GM18505 (cell line): ENCODE results near the gene PRKX.
"Not testable (repeated sequence)": the region's sequence is repeated elsewhere in the genome, so short reads cannot be mapped to it uniquely, and the experiment has no call there.

Experiments used
- ATAC-seq: cut with Tn5 transposase; IDR thresholded peaks from one replicate; pipeline ENCODE4 v1.9.1; 2021; ENCODE audit not compliant: unreplicated experiment
- POLR2A ChIP-seq: IDR thresholded peaks from 4 replicates; pipeline ENCODE4 v1.6.1; 2011; ENCODE audit warnings: borderline replicate concordance; ENCODE audit not compliant: insufficient read depth, insufficient read length; ENCODE audit errors: extremely low read depth

Gene PRKX

DNA sequence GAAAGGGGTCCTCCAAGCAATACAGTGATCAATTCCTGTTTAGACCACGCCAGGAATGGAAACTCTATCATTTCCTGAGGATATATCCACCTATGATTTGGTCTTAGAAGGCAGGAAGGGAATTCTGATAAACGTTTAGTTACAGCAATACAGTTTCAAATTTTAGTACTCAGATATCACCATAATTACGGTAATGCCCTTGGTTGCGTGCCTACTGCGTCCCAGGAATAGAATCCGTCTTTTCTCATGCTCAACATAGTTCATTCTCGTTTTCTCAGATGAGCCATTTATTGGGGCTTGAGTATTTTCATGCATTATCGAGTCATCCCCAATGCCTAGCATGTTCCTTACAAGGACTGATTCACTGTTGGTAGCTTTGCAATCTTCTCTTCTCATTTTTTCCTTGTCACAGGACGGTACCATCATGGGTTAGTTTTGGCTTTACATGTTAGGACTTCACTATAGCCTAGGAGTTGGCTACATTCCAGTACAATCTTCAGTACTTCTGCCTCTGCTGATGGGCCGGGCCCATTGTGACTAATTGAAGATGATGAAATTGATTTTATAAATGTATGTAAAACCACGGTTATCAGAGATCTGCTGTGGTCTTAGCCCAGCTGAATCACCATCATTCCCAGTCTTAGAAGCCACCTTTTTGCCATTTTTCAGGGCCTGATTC is 4.4 kb upstream of the PRKX start:
- ATAC-seq, result no peak
- no peak for TF ChIP-seq POLR2A

DNA sequence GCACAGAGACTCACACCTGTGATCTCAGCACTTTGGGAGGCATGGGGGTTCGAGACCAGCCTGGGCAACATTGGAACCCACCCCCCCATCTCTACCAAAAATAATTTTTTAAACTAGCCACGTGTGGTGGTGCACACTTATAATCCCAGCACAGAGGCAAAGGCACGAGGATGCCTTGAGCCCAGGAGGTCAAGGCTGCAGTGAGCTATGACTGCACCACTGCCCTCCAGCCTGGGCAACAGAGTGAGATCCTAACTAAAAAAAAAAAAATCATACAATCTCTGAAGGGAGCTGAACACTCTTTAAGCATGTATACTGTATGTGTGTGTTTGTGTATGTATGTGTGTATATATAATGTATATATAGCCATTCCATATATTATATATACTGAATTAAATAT is 2.5 kb upstream of the PRKX start:
- TF ChIP-seq POLR2A, result no peak
- no peak for ATAC-seq

DNA sequence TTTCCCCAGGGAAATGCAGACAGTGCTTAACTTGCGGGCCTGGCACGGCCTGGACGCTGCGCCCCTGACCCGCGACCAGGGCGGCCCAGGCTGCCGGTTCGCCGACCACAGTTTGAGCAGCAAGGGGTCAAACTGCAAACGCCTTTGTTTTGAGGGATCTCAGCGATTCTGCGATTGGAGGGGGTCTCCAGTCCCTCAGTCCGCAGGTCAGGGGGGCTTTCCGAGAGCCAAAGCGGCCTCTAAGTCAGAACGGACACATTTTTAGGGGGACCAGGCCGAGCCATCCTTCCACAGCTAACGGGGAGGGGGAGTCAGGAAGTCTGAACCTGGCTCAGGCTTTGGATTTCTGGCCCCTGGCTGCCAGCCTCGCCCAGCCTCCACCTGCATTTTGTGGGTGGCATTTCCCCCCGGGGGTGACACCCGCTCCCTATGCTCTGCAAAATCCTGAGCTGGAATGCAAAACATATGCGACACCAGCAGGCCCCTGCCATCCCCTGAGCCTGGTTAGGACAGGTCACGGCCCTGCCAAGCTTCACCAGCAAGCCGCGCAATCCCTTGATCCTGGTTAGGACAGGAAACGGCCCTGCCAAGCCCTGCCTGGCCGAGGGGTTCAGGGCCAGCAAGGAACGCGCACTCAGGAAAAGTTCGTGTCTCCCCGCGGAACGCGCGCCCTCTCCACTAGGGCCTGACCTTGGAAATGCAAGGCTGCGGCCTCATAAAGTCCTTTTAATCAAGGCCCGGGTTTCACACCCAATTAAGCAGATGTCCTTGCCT is 1.4 kb upstream of the PRKX start:
- ATAC-seq, result not testable (repeated sequence)

DNA sequence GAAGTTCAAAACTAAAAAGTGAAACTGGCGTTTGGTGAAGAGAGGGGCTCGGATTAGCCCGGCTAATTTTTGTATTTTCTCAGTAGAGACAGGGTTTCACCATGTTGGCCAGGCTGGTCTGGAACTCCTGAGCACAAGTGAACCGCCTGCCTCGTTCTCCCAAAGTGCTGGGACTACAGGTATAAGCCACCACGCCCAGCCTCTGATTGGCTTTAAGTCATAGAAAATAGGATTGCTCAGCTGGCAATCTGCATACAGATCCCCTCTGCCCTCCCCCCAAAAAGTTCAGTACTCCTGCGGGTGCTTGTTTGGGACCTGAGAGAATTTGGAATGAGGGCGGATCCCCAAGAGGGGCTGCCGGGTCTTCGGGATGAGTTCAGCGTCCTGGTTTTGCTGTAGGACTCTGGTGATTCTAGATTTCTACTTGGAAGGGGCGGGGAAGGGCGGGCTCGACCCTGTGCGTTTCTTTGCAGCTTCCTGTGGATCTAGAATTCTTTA is 537 bp upstream of the PRKX start:
- no peak for TF ChIP-seq POLR2A
- no peak for ATAC-seq

DNA sequence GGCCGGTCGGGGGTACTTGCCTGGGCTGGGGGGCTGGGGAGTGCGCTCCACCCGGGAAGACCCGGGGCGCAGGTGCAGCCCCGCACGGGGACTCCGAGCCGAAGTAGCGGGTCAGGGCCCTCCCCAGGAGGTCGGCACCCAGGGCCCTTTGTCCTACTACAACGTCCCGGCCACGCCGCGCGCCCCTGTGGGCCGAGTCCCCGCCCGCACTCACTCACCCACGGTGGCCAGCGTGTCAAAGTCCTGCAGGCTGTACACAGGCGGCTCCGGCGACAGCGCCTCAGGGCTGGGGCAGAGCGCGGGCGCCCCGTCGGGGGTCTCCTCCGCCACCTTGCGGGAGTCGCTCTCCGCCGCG is 602 bp downstream of the PRKX start:
- TF ChIP-seq POLR2A, result no peak
- peak; percentile 25 for ATAC-seq

DNA sequence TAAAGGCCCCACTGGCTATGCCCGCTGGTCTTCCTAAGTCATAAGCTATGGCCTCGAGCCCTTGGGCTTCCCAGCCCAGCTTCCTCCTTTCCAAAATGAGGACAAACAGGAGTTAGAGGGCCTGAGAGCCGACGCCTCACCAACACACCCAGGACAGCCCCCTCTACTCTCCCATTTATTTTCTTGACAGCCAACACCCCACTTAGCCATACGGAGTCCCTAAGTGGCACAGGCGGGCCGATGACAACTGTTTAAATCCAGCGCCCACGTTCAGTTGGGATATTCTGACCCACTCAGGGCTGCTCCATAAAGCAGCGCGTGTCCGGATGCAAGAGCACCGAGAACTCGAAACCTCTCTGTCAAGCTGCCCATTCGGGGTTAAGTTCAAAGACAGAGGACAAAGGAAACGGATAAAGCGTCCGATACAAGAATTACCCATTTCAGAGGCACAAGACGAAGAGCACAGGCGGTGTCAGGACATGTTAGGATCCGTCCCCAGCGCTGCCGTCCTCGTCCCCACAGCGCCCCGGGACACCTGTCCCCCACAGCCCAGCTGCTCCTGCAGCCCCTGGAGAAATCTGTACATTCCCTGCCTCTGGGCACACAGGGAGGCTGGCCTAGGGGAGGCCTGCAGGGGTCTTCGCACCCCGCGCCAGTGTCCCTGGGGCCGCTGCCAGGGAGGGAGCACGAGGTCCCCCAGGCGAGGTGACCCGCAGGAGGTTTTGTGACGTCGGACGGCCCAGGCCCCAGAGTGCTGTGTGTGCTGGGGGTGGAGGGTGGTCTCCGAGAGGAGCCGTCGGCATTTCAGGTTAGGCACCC is 1.2 kb downstream of the PRKX start:
- peak; percentile 10 for ATAC-seq
- TF ChIP-seq POLR2A, result no peak

DNA sequence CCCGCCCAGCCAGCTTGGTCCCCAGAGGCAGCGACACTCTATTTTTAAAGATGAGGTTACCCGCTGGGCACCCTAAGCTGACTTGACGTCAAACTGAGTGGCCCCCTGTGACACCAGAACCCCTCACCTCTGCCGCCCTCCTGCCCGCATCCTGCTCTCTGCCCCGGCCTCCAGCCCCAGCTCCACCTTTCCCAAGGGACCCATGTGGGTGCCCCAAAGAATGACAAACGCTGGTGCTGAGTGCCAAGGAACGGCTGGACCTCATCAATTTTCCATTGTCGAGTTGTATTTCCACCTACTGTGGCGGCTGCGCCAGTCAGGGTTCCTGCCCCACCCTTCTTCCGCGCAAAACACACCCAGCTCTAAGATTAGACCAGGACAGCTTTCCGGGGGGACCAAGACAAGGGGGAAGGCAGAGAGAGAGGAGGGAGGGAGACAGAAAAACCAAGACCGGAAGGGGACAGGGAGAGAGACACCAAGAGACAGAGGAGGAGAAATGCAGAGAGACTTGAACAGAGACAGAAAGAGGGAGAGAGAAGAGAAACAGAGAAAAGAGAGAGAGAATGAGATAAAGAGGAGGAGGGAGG is 2.0 kb downstream of the PRKX start:
- TF ChIP-seq POLR2A, result no peak
- no peak for ATAC-seq

DNA sequence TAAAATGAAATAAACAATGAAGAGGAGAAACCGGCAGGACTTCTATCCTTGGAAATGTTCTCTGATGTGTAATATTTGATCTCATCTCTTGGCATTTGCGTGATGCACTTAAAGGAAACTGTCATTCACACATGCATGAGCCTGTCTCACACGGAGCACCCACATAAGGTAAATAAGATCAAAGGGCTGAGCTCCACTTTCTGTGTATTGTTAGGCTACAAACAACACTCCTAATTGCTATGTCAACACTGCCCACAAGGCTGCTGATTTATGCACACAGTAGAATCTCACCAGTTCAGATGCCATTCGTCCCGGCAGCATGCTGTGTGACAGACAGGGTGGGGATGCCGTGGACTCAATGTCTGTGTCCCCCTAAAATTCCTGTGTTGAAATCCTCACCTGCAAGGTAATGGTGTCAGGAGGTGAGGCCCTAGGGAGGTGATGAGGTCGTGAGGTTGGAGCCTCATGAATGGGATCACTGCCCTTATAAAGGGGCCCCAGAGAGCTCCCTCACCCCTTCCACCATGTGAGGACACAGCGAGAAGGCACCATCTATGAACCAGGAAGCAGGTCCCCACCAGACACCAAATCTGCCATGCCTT is 5.7 kb downstream of the PRKX start:
- not testable (repeated sequence) for ATAC-seq

DNA sequence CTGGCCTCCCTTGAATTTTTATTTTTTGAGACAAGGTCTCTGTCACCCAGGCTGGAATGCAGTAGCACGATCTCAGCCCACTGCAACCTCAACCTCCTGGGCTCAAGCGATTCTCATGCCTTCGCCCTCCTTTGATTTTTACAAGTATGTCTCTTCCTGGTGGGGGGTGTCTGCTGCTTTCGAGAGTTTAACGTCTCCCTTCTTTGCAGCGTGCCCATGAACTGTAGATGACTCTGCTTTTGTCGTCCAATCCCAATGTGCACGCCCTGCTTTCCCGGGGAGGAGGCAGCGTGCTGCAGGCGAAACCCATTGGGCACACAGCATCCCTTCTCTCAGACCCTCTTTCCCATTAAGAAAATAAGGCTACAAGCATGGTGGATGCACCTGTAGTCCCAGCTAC is 7.0 kb downstream of the PRKX start:
- ATAC-seq, result no peak
- no peak for TF ChIP-seq POLR2A

DNA sequence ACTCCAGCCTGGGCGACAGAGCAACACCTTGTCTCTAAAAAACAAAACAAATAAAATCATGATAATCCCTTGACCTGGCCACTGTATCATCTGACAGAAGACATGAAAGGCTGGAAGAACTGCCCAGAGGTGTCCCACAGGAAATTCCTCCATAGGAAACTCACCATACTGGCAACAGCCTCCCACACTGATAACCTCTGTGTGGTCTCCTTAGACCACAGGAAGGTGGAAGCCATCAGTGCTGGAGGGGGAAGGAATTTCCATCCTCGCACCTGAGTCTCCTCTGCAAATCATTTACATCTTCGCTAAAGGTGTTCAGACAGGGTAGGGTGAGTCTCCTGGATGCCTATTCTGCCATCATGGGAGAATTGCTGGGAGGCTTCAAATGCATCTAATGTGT is 10.2 kb downstream of the PRKX start:
- not testable (repeated sequence) for ATAC-seq

DNA sequence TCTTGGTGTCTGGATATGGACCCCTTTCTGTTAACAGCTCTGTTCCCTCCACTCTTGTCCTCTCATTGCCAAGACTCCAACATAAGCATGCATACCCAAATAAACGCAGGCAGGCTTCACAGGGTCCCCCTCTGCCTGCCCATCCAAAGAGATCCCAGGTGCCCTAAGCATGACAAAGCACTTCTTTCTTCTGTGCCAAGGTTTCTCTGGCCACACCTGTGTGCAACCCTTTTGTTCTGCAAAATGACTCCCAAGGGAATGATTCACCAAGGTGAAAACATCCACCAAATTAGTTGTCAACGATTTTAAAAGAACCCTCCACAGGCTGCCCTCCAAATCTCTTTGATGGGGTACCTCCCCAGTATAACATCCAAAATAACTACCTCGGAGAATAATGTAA is 11.4 kb downstream of the PRKX start:
- not testable (repeated sequence) for ATAC-seq

DNA sequence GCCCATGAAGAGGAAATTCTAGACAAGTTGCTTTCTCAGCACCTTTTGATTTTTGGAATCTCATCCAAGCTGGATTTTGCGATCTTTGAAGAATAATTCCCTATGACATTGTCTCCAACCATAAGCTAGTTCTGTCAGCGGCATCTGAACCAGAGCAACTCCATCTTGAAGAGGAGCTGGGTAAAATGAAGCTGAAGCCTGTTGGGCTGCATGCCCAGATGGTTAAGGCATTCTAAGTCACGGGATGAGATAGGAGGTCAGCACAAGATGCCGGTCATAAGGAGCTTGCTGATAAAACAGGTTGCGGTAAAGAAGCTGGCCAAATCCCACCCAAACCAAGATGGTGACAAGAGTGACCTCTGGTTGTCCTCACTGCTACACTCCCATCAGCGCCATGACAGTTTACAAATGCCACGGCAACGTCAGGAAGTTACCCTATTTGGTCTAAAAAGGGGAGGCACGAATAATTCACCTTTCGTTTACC is 12.0 kb downstream of the PRKX start:
- not testable (repeated sequence) for ATAC-seq

DNA sequence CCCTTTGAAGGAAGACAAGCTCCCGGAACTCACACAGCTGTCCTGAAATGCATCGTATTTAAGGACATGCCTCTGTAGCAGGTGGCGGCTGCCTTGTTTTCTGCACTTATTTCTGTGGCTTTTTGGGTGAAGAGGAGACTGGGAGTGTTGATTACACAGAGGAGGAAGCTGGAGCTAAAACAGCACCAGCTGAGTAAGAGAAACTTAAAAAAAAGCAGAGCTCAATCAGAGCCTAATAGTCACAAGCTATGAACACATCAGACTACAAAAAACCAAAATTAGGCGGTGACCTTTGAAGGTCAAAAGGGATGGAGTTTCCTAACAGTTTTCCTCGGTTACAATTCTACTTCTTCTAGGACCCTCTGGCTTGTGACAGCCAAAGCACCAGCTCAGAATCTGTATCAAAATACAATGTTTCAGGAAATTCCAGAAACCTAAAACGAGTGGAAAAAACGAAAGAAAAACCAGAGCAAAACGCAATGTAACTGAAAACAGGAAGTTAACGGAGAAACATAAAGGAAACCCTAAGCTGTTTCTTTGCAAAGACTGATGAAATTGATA is 13.5 kb downstream of the PRKX start:
- TF ChIP-seq POLR2A, result no peak
- peak; percentile 60 for ATAC-seq
